RWPE1 (cell line): ENCODE measurements around the gene CDKN3.
A peak's percentile ranks its signal among the peaks of the same experiment; 100 is the strongest.

ENCODE experiments used
- CTCF ChIA-PET: fragments of 350-600 bp; sonication (Branson Sonifier 250); formaldehyde crosslinking; extraction: SDS; loops from one replicate; lab custom pipeline; 2021; lab: Yijun Ruan, JAX
- POLR2A ChIA-PET: fragments of 400-600 bp; formaldehyde crosslinking; extraction: SDS; loops from one replicate; lab custom pipeline; 2020; ENCODE audit warnings: antibody characterized with exemption; ENCODE audit not compliant: low non-redundant PET; lab: Yijun Ruan, JAX
- DNase-seq: peaks from one replicate; pipeline ENCODE4 v3.0.0; 2012; ENCODE audit warnings: low spot score
- H3K27ac ChIP-seq: fragments of 450-650 bp; 2 replicates; pipeline ENCODE4 v1.5.1; 2017
- CTCF ChIP-seq: fragments of 450-650 bp; conservative IDR thresholded peaks from 2 replicates; pipeline ENCODE4 v1.5.1; 2017; ENCODE audit warnings: low read depth, mild to moderate bottlenecking

Gene CDKN3

GRCh38 chr14:54420478-54421142, 23.8 kb downstream of the CDKN3 start:
- peak; percentile 55 for DNase-seq
- peak overlapping the region; percentile 46 for H3K27ac ChIP-seq
- peak; percentile 61 for TF ChIP-seq CTCF
- ChIA-PET CTCF (interaction anchor here (0.6 kb wide), 2 partner anchors 54 to 73 kb away, joined by 3 read pairs; no protein-coding TSS in a partner anchor), POLR2A (no interaction called here)

- ChIA-PET CTCF (no interaction called here), POLR2A (no interaction called here)
- no peak overlapping the region for H3K27ac ChIP-seq
- TF ChIP-seq CTCF = no peak
- DNase-seq = no peak
Observed at GRCh38 chr14:54423991-54424390, 27.2 kb downstream of the CDKN3 start.

- DNase-seq = no peak
- H3K27ac ChIP-seq = no peak overlapping the region
- ChIA-PET POLR2A (no interaction called here), CTCF (no interaction called here)
- TF ChIP-seq CTCF = no peak
Observed at GRCh38 chr14:54424479-54424901, 27.7 kb downstream of the CDKN3 start.

- TF ChIP-seq CTCF = no peak
- DNase-seq = no peak
- ChIA-PET POLR2A (no interaction called here), CTCF (no interaction called here)
- no peak overlapping the region for H3K27ac ChIP-seq
Observed at GRCh38 chr14:54425068-54425467, 28.3 kb downstream of the CDKN3 start.

GRCh38 chr14:54425537-54426274, 28.9 kb downstream of the CDKN3 start:
- ChIA-PET CTCF (no interaction called here), POLR2A (no interaction called here)
- no peak for TF ChIP-seq CTCF
- H3K27ac ChIP-seq = no peak overlapping the region
- no peak for DNase-seq

GRCh38 chr14:54427871-54428270, 31.1 kb downstream of the CDKN3 start:
- POLR2A ChIA-PET = no interaction called here
- H3K27ac ChIP-seq = no peak overlapping the region
- no peak for TF ChIP-seq CTCF
- no peak for DNase-seq
- CTCF ChIA-PET = interaction anchor here (0.7 kb wide), 1 partner anchor 27 kb away, joined by 3 read pairs; no protein-coding TSS in a partner anchor
